ENCODE results near the gene PCDHGA1. TPM values are rescaled to one million over a fixed set of nuclear protein-coding genes. Genes with fewer than 3 reads are reported as not detected.

Gene PCDHGA1
- total RNA-seq, 1 experiment from 2014 or later = 2.2 TPM

- ChIA-PET POLR2A (ENCODE audit: low non-redundant PET) (no interaction called here), CTCF (no interaction called here)
- H3K27ac ChIP-seq (ENCODE audit: low read depth, low read length, poor library complexity, severe bottlenecking) = no peak overlapping the region
- H3K4me3 ChIP-seq (ENCODE audit: low read depth, low read length, poor library complexity, severe bottlenecking) = no peak overlapping the region
- H3K9me3 ChIP-seq (ENCODE audit: low read depth, low read length, poor library complexity, severe bottlenecking) = peaks cover 43% of the 10 kb centered on the region
- intact Hi-C loops (cut with micrococcal nuclease; ENCODE audit: unreplicated experiment) = no loop called here
- H3K36me3 ChIP-seq (ENCODE audit: insufficient read depth, low read length, poor library complexity, severe bottlenecking) = peaks cover 33% of the 10 kb centered on the region
- TF ChIP-seq CTCF (conservative IDR thresholded peaks at IDR 0.05; ENCODE audit: low read depth, low read length) (no peak), EZH2 (IDR thresholded peaks at IDR 0.05; ENCODE audit: borderline replicate concordance, low read depth, low read length, poor library complexity, severe bottlenecking) (no peak)
- H3K27me3 ChIP-seq (replicated peaks; ENCODE audit: insufficient read depth, low read depth, low read length, poor library complexity) = no peaks in the 10 kb centered on the region
- BruUV-seq (replicated peaks) = no TSS peak
- no peak for DNase-seq (ENCODE audit: low spot score)
- H3K4me1 ChIP-seq (ENCODE audit: insufficient read depth, low read length, poor library complexity, severe bottlenecking) = no peaks in the 10 kb centered on the region
Observed at GRCh38 chr5:141434006-141434405, 103.7 kb downstream of the PCDHGA1 start.

GRCh38 chr5:141437221-141437620 is 106.9 kb downstream of the PCDHGA1 start:
- ChIA-PET CTCF (no interaction called here), POLR2A (ENCODE audit: low non-redundant PET) (no interaction called here)
- Histone ChIP-seq H3K9me3 (ENCODE audit: low read depth, low read length, poor library complexity, severe bottlenecking) (peaks cover 11% of the 10 kb centered on the region), H3K27me3 (replicated peaks; ENCODE audit: insufficient read depth, low read depth, low read length, poor library complexity) (no peaks in the 10 kb centered on the region), H3K4me3 (ENCODE audit: low read depth, low read length, poor library complexity, severe bottlenecking) (no peak overlapping the region), H3K4me1 (ENCODE audit: insufficient read depth, low read length, poor library complexity, severe bottlenecking) (no peaks in the 10 kb centered on the region), H3K27ac (ENCODE audit: low read depth, low read length, poor library complexity, severe bottlenecking) (no peak overlapping the region), H3K36me3 (ENCODE audit: insufficient read depth, low read length, poor library complexity, severe bottlenecking) (peaks cover 8% of the 10 kb centered on the region)
- no peak for DNase-seq (ENCODE audit: low spot score)
- no TSS peak for BruUV-seq (replicated peaks)
- intact Hi-C loops (cut with micrococcal nuclease; ENCODE audit: unreplicated experiment) = no loop called here
- TF ChIP-seq EZH2 (IDR thresholded peaks at IDR 0.05; ENCODE audit: borderline replicate concordance, low read depth, low read length, poor library complexity, severe bottlenecking) (no peak), CTCF (conservative IDR thresholded peaks at IDR 0.05; ENCODE audit: low read depth, low read length) (no peak)

GRCh38 chr5:141439411-141440141 is 109.3 kb downstream of the PCDHGA1 start:
- no TSS peak for BruUV-seq (replicated peaks)
- no peak for TF ChIP-seq CTCF (conservative IDR thresholded peaks at IDR 0.05; ENCODE audit: low read depth, low read length)
- TF ChIP-seq EZH2 (IDR thresholded peaks at IDR 0.05; ENCODE audit: borderline replicate concordance, low read depth, low read length, poor library complexity, severe bottlenecking) = no peak
- H3K4me3 ChIP-seq (ENCODE audit: low read depth, low read length, poor library complexity, severe bottlenecking) = no peak overlapping the region
- H3K27me3 ChIP-seq (replicated peaks; ENCODE audit: insufficient read depth, low read depth, low read length, poor library complexity) = no peaks in the 10 kb centered on the region
- no peak for DNase-seq (ENCODE audit: low spot score)
- H3K27ac ChIP-seq (ENCODE audit: low read depth, low read length, poor library complexity, severe bottlenecking) = no peak overlapping the region
- peaks cover 11% of the 10 kb centered on the region for H3K9me3 ChIP-seq (ENCODE audit: low read depth, low read length, poor library complexity, severe bottlenecking)
- H3K36me3 ChIP-seq (ENCODE audit: insufficient read depth, low read length, poor library complexity, severe bottlenecking) = no peaks in the 10 kb centered on the region
- intact Hi-C loops (cut with micrococcal nuclease; ENCODE audit: unreplicated experiment) = no loop called here
- ChIA-PET CTCF (interaction anchor here (0.7 kb wide), 1 partner anchor 54 kb away, joined by 5 read pairs; no protein-coding TSS in a partner anchor), POLR2A (ENCODE audit: low non-redundant PET) (no interaction called here)
- H3K4me1 ChIP-seq (ENCODE audit: insufficient read depth, low read length, poor library complexity, severe bottlenecking) = no peaks in the 10 kb centered on the region

Data from A673 (cell line).